RWPE1 (cell line): ENCODE data around the gene NBEAL1.
"Not testable (repeated sequence)": the region's sequence is repeated elsewhere in the genome, so short reads cannot be mapped to it uniquely, and the experiment has no call there.

Experiments used
- CTCF ChIA-PET: fragments of 350-600 bp; sonication (Branson Sonifier 250); formaldehyde crosslinking; extraction: SDS; loops from one replicate; lab custom pipeline; 2021; lab: Yijun Ruan, JAX
- POLR2A ChIA-PET: fragments of 400-600 bp; formaldehyde crosslinking; extraction: SDS; loops from one replicate; lab custom pipeline; 2020; ENCODE audit warnings: antibody characterized with exemption; ENCODE audit not compliant: low non-redundant PET; lab: Yijun Ruan, JAX
- DNase-seq: peaks from one replicate; pipeline ENCODE4 v3.0.0; 2012; ENCODE audit warnings: low spot score
- H3K27ac ChIP-seq: fragments of 450-650 bp; 2 replicates; pipeline ENCODE4 v1.5.1; 2017
- TF ChIP-seq, protein P1 (sequence below): fragments of 450-650 bp; conservative IDR thresholded peaks from 2 replicates; pipeline ENCODE4 v1.5.1; 2017; ENCODE audit warnings: low read depth, mild to moderate bottlenecking

Gene NBEAL1

DNA sequence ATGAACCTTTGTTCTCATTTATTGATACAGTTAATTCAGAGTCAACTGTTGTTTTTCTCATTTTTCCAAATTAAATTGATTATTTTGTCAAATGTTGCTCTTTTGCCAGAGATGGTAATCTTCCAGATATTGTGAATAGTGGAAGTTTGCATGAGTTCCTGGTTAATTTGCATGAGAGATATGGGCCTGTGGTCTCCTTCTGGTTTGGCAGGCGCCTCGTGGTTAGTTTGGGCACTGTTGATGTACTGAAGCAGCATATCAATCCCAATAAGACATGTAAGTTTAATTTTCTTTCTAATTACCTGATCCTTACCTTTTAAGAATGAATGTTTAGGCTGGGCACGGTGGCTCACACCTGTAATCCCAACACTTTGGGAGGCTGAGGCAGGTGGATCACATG, 232.0 kb downstream of the NBEAL1 start:
- CTCF ChIA-PET = interaction anchor here (0.6 to 1.2 kb wide), 2 partner anchors 70 to 188 kb away, joined by 3 to 4 read pairs; no protein-coding TSS in a partner anchor
- POLR2A ChIA-PET = no interaction called here
- H3K27ac ChIP-seq = no peak overlapping the region
- DNase-seq = no peak
- TF ChIP-seq, protein P1, sequence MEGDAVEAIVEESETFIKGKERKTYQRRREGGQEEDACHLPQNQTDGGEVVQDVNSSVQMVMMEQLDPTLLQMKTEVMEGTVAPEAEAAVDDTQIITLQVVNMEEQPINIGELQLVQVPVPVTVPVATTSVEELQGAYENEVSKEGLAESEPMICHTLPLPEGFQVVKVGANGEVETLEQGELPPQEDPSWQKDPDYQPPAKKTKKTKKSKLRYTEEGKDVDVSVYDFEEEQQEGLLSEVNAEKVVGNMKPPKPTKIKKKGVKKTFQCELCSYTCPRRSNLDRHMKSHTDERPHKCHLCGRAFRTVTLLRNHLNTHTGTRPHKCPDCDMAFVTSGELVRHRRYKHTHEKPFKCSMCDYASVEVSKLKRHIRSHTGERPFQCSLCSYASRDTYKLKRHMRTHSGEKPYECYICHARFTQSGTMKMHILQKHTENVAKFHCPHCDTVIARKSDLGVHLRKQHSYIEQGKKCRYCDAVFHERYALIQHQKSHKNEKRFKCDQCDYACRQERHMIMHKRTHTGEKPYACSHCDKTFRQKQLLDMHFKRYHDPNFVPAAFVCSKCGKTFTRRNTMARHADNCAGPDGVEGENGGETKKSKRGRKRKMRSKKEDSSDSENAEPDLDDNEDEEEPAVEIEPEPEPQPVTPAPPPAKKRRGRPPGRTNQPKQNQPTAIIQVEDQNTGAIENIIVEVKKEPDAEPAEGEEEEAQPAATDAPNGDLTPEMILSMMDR = no peak

DNA sequence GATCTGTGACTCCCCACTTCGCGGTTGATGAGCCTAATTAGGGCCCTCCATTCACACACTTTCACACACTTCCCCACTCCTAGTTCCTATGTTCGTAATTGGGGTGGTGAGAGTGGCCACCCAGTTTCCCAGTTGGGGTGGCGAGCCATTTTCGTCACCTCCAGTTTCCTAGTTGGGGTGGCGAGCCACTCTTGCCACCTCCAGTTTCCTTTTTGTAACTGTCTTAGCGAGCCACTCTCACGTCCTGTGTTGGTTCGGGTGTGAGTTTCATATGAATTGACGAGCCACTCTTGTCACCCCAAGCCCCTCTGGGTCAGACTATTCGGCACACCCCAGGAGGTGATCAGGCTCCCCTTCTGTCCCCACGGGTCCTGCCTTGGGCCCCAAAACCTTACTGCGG, 238.1 kb downstream of the NBEAL1 start:
- ChIA-PET POLR2A (no interaction called here), CTCF (no interaction called here)
- no peak for DNase-seq
- TF ChIP-seq, protein P1 = no peak
- no peak overlapping the region for H3K27ac ChIP-seq

DNA sequence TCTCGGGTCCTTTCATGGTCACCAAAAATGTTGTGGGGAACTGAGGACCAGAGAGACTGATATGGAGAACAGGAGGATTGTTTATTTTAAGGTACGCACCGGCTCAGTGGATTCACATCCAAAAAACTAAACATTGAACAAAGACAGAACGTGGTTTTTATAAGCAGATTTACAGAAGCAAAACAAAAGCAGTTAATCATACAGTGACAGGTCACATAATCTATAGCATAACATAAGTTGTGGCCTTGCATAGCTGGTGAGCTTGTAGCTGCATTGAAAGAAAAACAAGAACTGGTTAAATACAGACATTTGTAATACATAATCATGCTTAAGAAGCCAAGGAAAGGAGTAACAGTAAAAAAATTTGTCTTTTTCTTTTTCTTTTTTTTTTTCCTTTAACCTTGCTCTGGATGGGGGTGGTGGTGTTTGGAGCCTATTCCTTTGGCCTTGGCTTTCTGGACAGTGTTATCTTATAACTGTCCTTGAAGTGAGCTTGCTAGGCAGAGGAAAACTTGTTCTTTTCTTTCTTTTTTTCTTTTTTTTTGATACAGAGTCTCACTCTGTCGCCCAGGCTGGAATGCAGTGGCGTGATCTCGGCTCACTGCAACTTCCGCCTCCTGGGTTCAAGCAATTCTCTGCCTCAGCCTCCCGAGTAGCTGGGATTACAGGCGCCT, 238.9 kb downstream of the NBEAL1 start:
- POLR2A ChIA-PET, DNase-seq, H3K27ac ChIP-seq, CTCF ChIA-PET: not testable (repeated sequence)

DNA sequence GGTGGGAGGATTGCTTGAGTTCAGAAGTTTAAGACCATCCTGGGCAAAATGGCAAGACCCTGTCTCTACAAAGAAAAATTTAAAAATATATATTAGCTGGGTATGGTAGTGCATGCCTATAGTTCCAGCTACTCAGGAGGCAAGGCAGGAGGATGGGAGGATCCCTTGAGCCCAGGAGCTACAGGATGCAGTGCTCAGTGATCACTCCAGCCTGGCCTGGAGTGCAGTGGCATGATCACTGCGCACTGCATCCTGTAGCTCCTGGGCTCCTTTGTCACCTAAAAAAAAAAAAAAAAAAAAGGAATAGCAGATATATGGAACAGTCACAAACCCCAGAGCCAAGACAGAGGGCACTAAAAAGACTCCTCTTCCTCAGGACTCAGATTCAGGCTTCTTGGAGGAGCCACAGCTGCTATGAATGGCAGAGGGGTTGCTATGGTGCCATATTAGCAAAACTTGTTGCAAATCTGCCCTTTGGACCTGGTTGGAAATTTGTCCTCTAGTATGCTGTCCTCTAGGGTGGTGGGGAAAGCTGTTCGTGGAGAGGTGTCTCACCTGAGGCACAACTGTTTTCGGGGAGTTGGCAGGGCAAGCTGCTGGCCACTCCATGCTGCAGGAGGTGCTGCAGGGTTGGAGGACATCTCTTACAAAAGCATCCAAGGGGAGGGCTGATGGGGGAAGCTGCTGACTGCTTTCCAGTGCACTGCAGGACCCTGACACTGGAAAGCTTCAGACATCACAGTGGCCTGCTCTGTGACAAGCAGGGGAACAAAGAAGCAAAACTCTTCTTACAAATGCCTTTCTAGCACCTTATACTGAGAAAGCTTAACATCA, 246.9 kb downstream of the NBEAL1 start:
- ChIA-PET POLR2A (interaction anchor here (0.6 kb wide), 2 partner anchors 189 to 204 kb away, joined by 3 to 4 read pairs; no protein-coding TSS in a partner anchor), CTCF (no interaction called here)
- no peak for DNase-seq
- H3K27ac ChIP-seq = no peak overlapping the region
- TF ChIP-seq, protein P1 = no peak
